ENCODE measurements around the gene RIPK4. TPM values are rescaled to one million over a fixed set of nuclear protein-coding genes. Genes with fewer than 3 reads are reported as not detected.

The RIPK4 gene
- total and polyA plus RNA-seq, 2 donors from 2014 or later: 11.6 to 32.6 TPM

DNA sequence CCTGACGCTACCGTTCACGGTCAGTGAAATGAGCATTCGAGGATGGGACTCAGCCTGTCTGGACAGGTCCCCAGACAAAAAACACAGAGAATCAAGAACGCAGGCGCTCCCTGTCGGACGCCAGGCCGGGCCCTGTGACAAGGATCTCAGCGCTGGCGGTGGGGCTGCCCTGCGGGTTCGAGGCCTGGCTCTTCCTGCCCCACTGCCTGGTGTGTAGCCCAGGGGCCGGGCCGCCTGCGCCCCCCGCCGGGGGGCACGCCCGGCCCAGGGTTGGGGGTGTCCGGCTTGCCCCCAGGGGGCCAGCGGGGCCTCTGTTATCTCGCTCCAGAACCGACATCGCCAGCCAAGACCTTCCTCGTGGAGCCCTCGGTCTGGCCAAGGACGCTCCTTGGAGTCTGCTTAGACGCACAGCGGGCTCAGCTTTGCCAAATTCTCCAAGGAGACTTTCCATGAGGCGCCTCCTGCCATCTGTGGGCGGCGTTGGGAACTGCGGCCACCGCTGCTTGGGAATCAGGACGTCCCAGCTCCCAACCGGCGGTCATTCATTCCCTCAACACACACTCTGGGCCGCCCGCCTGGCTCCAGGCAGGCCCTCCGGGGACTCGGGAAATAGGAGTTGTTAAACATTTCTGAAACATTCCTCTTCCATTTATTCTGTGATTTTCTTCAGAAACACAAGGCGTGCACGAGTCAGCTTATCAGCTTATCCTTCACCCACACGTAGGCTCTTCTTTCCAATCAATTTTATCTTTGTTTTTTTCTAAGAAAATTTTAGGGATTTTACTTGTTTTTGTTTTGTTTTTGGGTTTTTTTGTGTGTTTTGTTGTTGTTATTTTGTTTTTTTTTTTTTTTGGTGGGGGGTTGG lies 11.3 kb upstream of the RIPK4 start:
- TF ChIP-seq, protein P1, sequence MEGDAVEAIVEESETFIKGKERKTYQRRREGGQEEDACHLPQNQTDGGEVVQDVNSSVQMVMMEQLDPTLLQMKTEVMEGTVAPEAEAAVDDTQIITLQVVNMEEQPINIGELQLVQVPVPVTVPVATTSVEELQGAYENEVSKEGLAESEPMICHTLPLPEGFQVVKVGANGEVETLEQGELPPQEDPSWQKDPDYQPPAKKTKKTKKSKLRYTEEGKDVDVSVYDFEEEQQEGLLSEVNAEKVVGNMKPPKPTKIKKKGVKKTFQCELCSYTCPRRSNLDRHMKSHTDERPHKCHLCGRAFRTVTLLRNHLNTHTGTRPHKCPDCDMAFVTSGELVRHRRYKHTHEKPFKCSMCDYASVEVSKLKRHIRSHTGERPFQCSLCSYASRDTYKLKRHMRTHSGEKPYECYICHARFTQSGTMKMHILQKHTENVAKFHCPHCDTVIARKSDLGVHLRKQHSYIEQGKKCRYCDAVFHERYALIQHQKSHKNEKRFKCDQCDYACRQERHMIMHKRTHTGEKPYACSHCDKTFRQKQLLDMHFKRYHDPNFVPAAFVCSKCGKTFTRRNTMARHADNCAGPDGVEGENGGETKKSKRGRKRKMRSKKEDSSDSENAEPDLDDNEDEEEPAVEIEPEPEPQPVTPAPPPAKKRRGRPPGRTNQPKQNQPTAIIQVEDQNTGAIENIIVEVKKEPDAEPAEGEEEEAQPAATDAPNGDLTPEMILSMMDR (IDR thresholded peaks at IDR 0.05; ENCODE audit: borderline replicate concordance, extremely low read depth, insufficient read depth): peak; percentile 92
- Histone ChIP-seq H3K27ac (ENCODE audit: low read depth in 2 of 2, low read length in 2 of 2) (no peak overlapping the region), H3K9me3 (ENCODE audit: control insufficient read depth in 2 of 3, insufficient read depth in 1 of 3, low read length in 3 of 3) (no peaks in the 10 kb centered on the region), H3K4me3 (ENCODE audit: low read length in 3 of 3) (no peak overlapping the region), H3K27me3 (ENCODE audit: control insufficient read depth, insufficient read depth, low read length) (peaks cover 3% of the 10 kb centered on the region), H3K36me3 (ENCODE audit: control insufficient read depth in 2 of 3, insufficient read depth in 3 of 3, low read length in 3 of 3) (no peaks in the 10 kb centered on the region), H3K9ac (ENCODE audit: low read length in 3 of 3) (no peak overlapping the region), H3K4me1 (ENCODE audit: control insufficient read depth in 2 of 3, insufficient read depth in 2 of 3, low read depth in 1 of 3, low read length in 3 of 3) (peaks cover 0 to 17% (median 8%) of the 10 kb centered on the region in 3 donors)
- FAIRE-seq (no peak), DNase-seq (peak; percentile 88 to 94 (median 91))
- intact Hi-C loops (cut with DNase I): loop anchor here (5.0 kb wide), 1 partner anchor 166 kb away; no protein-coding TSS in a partner anchor

- Histone ChIP-seq H3K27ac (ENCODE audit: low read depth in 2 of 2, low read length in 2 of 2) (no peak overlapping the region), H3K9ac (ENCODE audit: low read length in 3 of 3) (no peak overlapping the region), H3K27me3 (ENCODE audit: control insufficient read depth, insufficient read depth, low read length) (peaks cover 3% of the 10 kb centered on the region), H3K36me3 (ENCODE audit: control insufficient read depth in 2 of 3, insufficient read depth in 3 of 3, low read length in 3 of 3) (no peaks in the 10 kb centered on the region), H3K9me3 (ENCODE audit: control insufficient read depth in 2 of 3, insufficient read depth in 1 of 3, low read length in 3 of 3) (no peaks in the 10 kb centered on the region), H3K4me1 (ENCODE audit: control insufficient read depth in 2 of 3, insufficient read depth in 2 of 3, low read depth in 1 of 3, low read length in 3 of 3) (peaks cover 0 to 17% (median 8%) of the 10 kb centered on the region in 3 donors), H3K4me3 (ENCODE audit: low read length in 3 of 3) (no peak overlapping the region)
- peak in 1 of 5 donors; percentile 37 for DNase-seq
- intact Hi-C loops (cut with DNase I): loop anchor here (5.0 kb wide), 1 partner anchor 164 kb away; no protein-coding TSS in a partner anchor
- TF ChIP-seq, protein P1 (IDR thresholded peaks at IDR 0.05; ENCODE audit: borderline replicate concordance, extremely low read depth, insufficient read depth): no peak
- FAIRE-seq: no peak
Measured at GRCh38 chr21:41776778-41777177, 9.9 kb upstream of the RIPK4 start.

GRCh38 chr21:41775149-41775472 lies 8.3 kb upstream of the RIPK4 start:
- H3K27me3 ChIP-seq (ENCODE audit: control insufficient read depth, insufficient read depth, low read length): peaks cover 3% of the 10 kb centered on the region
- intact Hi-C loops (cut with DNase I): loop anchor here (5.0 kb wide), 1 partner anchor 163 kb away; no protein-coding TSS in a partner anchor
- peaks cover 0 to 17% (median 8%) of the 10 kb centered on the region in 3 donors for H3K4me1 ChIP-seq (ENCODE audit: control insufficient read depth in 2 of 3, insufficient read depth in 2 of 3, low read depth in 1 of 3, low read length in 3 of 3)
- no peak overlapping the region for H3K9ac ChIP-seq (ENCODE audit: low read length in 3 of 3)
- no peak overlapping the region for H3K27ac ChIP-seq (ENCODE audit: low read depth in 2 of 2, low read length in 2 of 2)
- DNase-seq (no peak), FAIRE-seq (no peak)
- no peaks in the 10 kb centered on the region for H3K9me3 ChIP-seq (ENCODE audit: control insufficient read depth in 2 of 3, insufficient read depth in 1 of 3, low read length in 3 of 3)
- TF ChIP-seq, protein P1 (IDR thresholded peaks at IDR 0.05; ENCODE audit: borderline replicate concordance, extremely low read depth, insufficient read depth): no peak
- no peaks in the 10 kb centered on the region for H3K36me3 ChIP-seq (ENCODE audit: control insufficient read depth in 2 of 3, insufficient read depth in 3 of 3, low read length in 3 of 3)
- H3K4me3 ChIP-seq (ENCODE audit: low read length in 3 of 3): no peak overlapping the region
